ENCODE data around the gene OR8B8. TPM values are rescaled to one million over a fixed set of nuclear protein-coding genes. Genes with fewer than 3 reads are reported as not detected.

OR8B8 gene
- total RNA-seq, 4 donors from 2014 or later: not detected

DNA sequence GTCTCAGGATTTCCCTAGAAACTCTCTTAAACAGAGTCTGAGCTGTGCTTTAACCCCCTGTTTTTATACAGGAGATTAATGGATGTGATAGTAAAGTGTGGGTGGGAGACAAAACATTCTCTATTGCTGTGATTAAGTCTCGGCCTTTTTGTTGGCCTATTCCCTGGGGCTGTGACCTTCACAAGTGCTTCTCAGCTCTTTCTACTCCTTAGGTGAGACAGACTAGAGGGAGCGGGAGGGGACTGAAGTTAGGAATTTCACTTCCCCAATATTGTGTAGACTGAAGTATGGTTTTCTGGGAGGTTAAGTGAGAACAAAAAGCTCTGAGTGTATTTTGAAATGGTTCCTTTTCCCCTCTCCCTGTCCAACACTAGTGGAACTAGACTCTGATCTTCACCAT, 29.8 kb upstream of the OR8B8 start:
- no peak for ATAC-seq (ENCODE audit: low FRiP score)
- TF ChIP-seq, protein P1, sequence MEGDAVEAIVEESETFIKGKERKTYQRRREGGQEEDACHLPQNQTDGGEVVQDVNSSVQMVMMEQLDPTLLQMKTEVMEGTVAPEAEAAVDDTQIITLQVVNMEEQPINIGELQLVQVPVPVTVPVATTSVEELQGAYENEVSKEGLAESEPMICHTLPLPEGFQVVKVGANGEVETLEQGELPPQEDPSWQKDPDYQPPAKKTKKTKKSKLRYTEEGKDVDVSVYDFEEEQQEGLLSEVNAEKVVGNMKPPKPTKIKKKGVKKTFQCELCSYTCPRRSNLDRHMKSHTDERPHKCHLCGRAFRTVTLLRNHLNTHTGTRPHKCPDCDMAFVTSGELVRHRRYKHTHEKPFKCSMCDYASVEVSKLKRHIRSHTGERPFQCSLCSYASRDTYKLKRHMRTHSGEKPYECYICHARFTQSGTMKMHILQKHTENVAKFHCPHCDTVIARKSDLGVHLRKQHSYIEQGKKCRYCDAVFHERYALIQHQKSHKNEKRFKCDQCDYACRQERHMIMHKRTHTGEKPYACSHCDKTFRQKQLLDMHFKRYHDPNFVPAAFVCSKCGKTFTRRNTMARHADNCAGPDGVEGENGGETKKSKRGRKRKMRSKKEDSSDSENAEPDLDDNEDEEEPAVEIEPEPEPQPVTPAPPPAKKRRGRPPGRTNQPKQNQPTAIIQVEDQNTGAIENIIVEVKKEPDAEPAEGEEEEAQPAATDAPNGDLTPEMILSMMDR (IDR thresholded peaks at IDR 0.05): no peak
- DNase-seq (ENCODE audit: low spot score): no peak

DNA sequence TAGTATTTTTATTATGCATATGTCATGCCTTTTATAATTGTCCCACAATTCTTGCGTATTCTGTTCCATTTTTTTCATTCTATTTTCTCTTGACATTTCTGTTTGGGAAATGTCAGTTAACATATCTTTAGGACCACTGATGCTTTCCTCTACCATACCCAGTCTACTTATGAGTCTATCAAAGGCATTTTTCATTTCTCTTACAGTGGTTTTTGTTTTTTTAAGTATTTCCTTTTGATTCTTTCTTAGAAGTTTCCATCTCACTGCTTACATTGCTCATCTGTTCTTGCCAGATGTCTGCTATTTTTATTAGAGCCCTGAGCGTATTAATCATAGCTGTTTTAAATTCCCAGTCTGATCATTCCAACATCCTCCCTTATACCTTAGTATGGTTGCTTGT, 29.3 kb upstream of the OR8B8 start:
- ATAC-seq (ENCODE audit: low FRiP score) (no peak), DNase-seq (ENCODE audit: low spot score) (no peak)
- TF ChIP-seq, protein P1 (IDR thresholded peaks at IDR 0.05): no peak

GRCh38 chr11:124474079-124474478, 28.6 kb upstream of the OR8B8 start:
- ATAC-seq (ENCODE audit: low FRiP score): no peak
- DNase-seq (ENCODE audit: low spot score): no peak
- TF ChIP-seq, protein P1 (IDR thresholded peaks at IDR 0.05): no peak

- TF ChIP-seq, protein P1 (IDR thresholded peaks at IDR 0.05): no peak
- ATAC-seq (ENCODE audit: low FRiP score) (no peak), DNase-seq (ENCODE audit: low spot score) (no peak)
Measured at GRCh38 chr11:124473476-124473875, 28.0 kb upstream of the OR8B8 start.

GRCh38 chr11:124470561-124471227, 25.2 kb upstream of the OR8B8 start:
- DNase-seq (ENCODE audit: low spot score) (no peak), ATAC-seq (ENCODE audit: low FRiP score) (no peak)
- TF ChIP-seq, protein P1 (IDR thresholded peaks at IDR 0.05): no peak

DNA sequence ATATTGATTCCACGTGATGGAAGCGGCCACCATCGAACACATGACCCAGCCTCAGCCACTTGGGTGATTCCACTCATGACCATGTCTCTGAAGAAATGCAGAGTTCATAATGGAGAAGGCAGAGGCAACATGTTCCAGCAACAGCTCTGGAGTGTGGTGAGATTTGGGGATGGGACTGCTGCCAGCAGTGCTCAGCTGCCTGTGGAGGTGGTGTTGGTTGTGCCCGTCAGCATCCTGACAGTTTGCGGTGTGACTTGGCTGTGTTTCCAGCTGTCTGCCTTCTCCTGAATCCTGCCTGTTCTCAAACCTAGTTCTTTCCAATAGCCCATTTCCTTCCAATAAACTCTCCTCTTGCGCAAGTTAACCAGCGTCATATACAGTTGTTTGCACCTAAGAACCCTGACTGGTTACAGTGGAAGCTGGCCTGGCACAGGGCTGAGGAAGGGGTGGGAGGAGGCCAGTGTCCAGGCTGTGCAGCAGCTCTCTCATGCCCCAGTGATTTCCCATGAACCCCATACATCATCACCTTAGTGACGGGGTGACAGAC, 22.0 kb upstream of the OR8B8 start:
- TF ChIP-seq, protein P1 (IDR thresholded peaks at IDR 0.05): no peak
- ATAC-seq (ENCODE audit: low FRiP score) (no peak), DNase-seq (ENCODE audit: low spot score) (no peak)

DNA sequence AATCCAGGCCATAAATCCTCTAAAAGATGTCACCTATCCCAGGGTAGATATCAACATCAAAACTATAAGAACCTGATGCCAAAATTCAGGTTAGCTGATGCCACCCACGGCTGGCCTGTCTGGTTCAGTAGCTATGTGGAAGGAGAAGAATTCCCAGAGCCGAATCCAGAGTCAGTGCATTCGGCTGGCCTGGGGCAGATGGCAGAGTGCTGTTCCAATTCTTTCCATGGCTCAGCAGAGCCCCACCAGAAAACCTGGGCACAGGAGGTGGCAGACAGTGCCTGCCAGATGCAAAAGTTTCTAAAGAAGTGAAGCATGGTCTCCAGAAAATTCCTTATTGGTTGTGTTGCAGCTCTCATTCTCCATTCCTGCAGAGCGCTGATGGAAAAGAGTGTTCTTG, 19.9 kb upstream of the OR8B8 start:
- DNase-seq (ENCODE audit: low spot score): no peak

More for the DNA sequence above, 19.9 kb upstream of the OR8B8 start:
- TF ChIP-seq, protein P1 (IDR thresholded peaks at IDR 0.05): no peak
- ATAC-seq (ENCODE audit: low FRiP score): no peak

Data from omental fat pad (tissue), 4 donors.